Fibroblast of upper back skin (primary cell): Measurements from ENCODE around the gene CERS3.

Experiments used
- DNase-seq: peaks from one replicate; pipeline ENCODE4 v3.0.0-alpha.2; 2013

The CERS3 gene

DNA sequence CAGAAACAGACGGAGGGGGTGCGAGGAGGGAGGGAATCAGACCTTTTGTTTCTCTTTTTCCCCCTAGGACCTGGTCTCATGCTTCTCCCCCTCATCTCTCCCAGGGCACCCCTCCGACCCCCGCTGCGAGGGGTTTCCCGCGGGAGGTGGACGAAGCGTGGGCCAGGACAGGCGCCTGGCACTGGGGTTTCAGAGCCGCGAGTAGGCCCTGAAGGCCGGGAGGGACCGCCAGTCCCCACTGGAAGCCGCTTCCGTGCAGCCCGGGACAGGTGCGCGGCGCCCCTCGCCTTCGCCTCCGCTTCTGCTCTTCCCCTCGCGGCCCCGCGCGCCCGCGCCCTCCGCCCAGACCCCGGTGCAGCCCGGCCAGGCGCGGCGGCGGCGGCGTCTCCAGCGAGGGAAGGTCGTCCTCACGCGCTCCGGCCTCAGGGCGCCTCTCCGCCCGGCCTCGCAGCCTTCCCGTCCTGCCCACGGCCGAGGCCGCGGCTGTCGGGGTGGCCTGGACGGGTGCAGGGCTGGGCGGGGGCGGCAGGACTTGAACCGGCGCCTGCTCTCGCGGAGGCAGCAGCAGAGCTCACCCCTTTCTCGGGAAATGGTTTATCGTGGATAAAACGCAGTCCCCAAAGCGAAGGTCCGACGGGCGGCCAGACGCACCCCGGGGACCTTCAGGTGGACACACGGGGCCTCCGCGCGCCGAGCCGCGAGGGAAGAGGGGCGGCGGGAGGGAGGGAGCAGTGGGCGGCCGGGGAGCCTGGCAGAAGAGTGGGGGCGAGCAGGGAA, 155.4 kb downstream of the CERS3 start:
- DNase-seq: no peak

GRCh38 chr15:100372739-100373119, 156.0 kb downstream of the CERS3 start:
- DNase-seq: no peak

DNA sequence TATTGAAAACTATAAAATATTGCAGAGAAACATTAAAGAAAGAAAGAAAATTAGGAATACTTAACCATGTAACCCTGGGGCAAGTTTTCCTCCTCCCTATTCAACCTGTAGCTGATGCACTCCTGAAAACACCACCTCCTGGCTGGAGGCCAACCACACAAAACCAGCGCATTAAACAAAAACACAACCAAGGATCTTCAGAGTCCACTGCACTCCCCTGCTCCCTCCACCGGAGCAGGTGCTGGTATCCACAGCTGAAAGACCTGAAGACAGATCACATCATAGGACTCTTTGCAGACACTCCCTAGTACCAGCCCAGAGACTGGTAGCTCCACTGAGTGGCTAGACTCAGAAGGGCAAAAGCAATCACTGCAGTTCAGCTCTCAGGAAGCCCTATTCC, 173.4 kb downstream of the CERS3 start:
- DNase-seq: no peak

DNA sequence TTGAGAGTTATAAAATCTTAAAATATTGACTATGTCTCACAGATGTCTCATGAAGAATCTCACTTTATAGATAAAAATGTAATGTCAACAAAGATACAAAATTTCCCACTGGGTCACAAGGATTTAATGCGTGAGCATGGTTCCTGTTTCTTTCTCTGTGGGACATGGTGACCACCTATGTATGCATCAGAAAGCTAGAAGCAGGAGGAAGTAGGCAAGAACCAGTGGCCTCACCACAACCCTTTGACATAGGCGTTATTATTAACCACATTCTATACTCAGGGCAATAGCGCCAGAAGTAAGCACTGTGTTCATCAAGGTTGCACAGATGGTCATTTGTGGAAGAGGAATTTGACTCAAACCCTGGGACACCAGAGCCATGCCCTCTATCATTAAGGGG, 175.3 kb downstream of the CERS3 start:
- no peak for DNase-seq

DNA sequence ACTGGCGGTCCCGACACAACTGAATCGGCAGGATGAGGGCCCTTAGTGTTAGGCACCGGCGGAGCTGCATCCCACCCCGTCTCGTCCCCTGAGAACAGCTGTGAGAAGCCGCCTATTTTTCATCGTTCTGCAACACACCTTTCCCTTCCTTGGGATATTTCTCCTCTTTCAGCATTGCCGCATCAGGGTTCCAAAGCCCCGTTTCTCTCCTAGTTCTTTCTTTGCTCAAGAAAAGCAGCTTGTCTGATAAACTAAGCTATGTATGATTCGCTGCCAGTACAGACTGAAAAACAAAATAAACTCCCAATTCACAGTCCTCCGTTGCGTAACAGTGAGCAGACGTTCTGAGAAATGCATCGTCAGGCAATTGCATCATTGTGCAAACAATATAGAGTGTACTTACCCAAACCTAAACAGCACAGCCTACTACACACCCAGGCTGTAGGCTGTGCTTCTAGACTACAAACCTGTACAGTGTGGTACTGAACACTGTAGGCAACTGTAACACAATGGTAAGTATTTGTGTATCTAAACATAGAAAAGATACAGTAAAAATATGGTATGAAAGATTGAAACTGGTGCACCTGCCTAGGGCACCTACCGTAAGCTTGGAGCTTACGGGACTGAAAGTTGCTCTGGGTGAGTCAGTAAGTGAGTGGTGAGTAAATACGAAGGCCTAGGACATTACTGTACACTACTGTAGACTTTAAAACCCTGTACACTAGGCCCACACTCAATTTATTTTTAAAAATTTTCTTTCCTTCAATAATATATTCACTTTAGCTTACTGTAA, 178.1 kb downstream of the CERS3 start:
- peak; percentile 53 for DNase-seq
